GM19328 (cell line): ENCODE data around the gene EPHA5.

Experiments
- ATAC-seq: cut with Tn5 transposase; IDR thresholded peaks from one replicate; pipeline ENCODE4 v1.9.1; 2021; ENCODE audit warnings: mild to moderate bottlenecking, moderate library complexity; ENCODE audit not compliant: unreplicated experiment

Gene EPHA5

GRCh38 chr4:65508168-65508567, 162.1 kb downstream of the EPHA5 start:
- ATAC-seq, result no peak

GRCh38 chr4:65502131-65502701, 168.1 kb downstream of the EPHA5 start:
- no peak for ATAC-seq

- no peak for ATAC-seq
These were observed 171.7 kb downstream of the EPHA5 start for GRCh38 chr4:65498606-65499005.

GRCh38 chr4:65495439-65495838, 174.8 kb downstream of the EPHA5 start:
- no peak for ATAC-seq

GRCh38 chr4:65482410-65482809, 187.9 kb downstream of the EPHA5 start:
- no peak for ATAC-seq

- no peak for ATAC-seq
These were observed 197.8 kb downstream of the EPHA5 start for GRCh38 chr4:65472531-65472930.

DNA sequence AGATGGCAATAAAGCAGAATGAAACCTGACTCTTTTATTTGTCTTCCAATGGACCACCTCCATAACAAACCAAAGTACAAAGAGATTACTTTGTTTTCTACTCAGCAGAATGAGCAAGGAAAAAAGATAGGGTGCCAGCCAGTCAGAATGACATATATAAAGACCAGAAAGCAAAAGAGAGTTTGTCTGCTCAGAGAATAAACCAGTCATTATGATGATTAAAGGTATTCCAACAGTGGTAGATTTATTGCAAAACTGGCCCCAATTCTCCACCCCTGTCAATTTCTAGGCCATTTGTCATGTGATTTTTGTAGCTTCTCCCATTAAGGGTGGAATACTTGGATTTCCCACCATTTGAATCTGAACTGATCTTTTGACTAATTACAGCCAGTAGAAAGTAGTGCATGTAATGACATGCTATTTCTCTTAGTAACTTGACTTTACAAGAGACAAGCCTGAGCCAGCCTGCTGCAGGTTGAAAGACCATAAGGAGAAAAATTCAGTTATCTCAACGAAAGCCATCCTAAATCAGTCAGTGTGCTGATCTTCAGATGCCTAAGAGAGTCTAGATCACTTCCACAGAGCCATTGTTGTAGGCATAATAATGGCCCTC, 203.1 kb downstream of the EPHA5 start:
- no peak for ATAC-seq

- no peak for ATAC-seq
These were observed 208.5 kb downstream of the EPHA5 start for GRCh38 chr4:65461781-65462180.

DNA sequence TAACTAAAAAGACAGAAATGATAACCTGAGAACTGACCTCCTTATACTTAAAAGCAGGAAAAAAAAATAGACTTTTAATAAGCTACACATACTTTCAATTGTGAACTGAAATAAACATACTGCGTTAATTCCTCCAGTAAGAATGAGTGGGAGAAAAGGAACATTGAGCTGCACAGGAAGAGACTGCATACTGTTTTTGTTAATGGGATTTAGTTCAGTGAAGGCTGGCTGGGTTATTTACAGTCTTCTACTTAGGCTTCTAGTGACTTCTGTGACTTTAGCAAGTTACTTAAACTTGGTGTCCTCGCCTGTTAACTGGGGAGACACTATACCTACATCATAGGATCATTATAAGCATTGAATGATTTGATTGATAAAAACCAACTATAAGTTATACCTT, 213.3 kb downstream of the EPHA5 start:
- no peak for ATAC-seq

DNA sequence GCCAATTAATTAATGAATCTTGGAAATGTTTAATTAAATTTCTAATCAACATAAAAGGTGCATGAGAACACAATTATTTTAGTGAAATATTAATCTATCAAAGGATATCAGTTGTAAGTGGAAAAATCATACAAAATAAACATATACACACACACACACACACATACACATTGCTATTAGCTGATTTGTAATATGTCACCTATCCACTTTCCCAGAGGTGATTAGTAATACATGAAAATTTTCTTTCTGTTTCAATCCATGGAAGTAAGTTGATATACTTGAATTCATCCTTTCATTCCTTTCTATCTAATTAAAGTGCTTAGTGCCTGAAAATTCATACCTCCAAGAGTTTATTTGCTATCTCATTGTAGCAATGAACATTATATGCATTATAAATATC, 213.7 kb downstream of the EPHA5 start:
- ATAC-seq, result no peak

GRCh38 chr4:65453398-65453797, 216.9 kb downstream of the EPHA5 start:
- no peak for ATAC-seq

DNA sequence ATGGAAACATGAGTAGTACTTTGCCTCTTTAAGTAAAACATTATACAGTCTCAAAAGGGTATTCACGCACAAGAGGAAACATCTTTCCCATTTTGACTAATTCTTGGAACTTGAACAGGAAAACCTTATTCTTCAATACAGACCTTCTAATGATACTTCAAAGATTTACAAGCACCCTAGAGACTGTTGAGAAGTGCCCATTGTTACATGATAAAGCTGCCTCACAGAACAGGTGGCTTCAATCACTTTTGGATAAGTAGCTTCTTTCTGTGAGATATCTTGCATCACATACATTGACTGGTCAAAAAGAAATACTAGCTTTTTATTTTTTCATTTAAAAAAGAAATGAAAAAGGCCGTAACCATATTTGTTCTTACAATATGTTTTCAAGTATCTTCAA, 219.4 kb downstream of the EPHA5 start:
- no peak for ATAC-seq

- ATAC-seq, result no peak
These were observed 233.2 kb downstream of the EPHA5 start for GRCh38 chr4:65437102-65437501.

DNA sequence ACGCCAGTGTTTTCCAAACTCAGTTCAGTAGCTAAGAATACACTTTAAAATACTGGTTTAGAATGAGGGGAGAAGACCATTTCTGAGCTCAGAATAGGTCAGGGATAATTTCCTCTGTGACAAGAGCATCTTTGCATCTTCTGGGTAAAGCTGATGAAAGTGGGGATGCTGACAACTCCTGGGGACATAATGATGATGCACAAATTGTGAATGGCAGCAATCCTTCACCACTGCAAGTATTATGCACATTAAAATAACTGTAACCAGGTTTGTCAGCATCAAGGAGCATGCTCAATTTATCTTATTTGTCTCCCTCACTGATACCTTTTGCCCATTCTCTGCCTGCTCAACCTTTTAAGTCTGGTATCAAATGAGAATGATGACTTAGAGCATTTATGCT, 248.2 kb downstream of the EPHA5 start:
- no peak for ATAC-seq

DNA sequence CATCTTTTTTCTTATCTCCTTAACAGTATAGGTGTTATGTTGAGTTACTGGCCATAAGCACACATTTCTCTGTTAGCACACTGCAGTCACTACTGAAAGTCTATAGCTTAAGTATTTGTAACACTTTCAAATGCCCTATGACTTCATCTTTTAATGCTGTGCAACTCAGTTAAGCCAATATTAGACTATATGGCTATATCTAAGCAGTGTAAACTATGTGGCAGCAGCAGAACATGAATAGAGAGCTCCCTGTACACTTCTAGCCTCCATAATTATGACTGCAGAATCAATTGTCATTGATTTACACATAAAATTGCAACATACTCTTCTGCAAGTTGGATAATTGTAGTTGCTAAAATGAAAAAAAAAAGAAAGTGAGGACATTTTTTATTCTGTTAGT, 250.3 kb downstream of the EPHA5 start:
- no peak for ATAC-seq

- no peak for ATAC-seq
These were observed 253.4 kb downstream of the EPHA5 start for GRCh38 chr4:65416891-65417290.

DNA sequence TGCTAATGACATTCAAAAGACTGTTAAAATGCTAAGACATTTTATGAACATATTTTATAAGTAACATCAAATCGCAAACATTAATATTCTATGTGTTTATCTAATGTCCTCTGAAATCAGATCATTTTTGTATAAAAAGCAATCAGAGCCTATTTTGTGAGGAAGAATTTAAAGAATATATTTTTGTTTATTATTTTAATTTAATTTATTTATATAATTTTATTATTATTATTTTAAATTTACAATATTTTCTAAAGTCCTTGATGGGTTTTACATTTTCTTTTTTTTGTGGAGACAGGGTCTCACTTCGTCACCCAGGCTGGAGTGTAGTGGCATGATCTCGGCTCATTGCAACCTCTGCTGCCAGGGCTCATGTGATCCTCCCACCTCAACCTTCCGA, 262.8 kb downstream of the EPHA5 start:
- no peak for ATAC-seq

GRCh38 chr4:65401083-65401482, 269.2 kb downstream of the EPHA5 start:
- ATAC-seq, result no peak

GRCh38 chr4:65399084-65399483, 271.2 kb downstream of the EPHA5 start:
- ATAC-seq, result no peak

- ATAC-seq, result no peak
These were observed 277.2 kb downstream of the EPHA5 start for GRCh38 chr4:65393078-65393477.

DNA sequence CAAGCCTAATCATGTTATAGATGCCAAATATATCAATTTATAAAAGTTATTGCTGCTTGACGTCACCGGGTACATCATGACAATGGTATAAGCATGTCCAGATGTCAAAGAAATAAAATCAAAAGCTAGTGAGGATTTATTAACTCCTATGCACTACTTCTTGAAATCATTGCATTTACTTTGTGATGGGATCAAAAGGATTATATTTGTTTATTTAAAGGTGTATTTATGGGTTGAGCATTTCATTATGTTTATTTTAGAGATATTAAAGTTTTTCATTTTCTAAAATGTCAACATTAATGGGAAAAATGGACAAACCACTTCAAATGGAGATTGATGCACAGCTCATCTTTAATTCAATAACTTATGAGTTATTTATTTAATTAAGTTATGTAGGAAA, 277.8 kb downstream of the EPHA5 start:
- ATAC-seq, result no peak

DNA sequence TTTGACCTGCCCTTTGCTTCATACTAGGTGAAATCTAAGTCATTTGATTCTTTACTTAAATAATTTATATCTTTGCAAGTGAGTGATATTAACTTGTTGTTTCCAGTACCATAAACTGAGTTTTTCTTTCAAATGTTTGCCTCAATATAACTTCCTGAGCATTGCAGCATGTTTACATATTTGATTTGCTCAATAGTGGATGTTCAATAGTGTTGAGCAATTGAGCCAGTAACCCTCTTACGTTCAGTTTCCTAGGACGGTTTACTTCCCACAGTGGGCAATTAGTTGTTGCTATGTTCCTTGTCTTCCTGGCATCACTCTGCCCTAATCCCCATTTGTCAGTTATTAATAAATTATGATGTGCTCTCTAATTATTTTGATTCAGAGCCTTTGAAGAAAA, 278.5 kb downstream of the EPHA5 start:
- no peak for ATAC-seq

GRCh38 chr4:65391382-65391781, 278.9 kb downstream of the EPHA5 start:
- no peak for ATAC-seq
